Calu3 (cell line): ENCODE measurements around the gene BTN3A1. TPM values are rescaled to one million over a fixed set of nuclear protein-coding genes. Genes with fewer than 3 reads are reported as not detected.
"Not testable (repeated sequence)": the region's sequence is repeated elsewhere in the genome, so short reads cannot be mapped to it uniquely, and the experiment has no call there.

ENCODE experiments used
- BruUV-seq: library from RNA; stranded (reverse); fragments of 400-500 nt; replicated peaks from 2 replicates; lab custom pipeline; 2021; lab: Mats Ljungman, UMichigan
- CTCF ChIA-PET: fragments of 300-600 bp; sonication (Branson Sonifier 250); formaldehyde crosslinking; loops from one replicate; lab custom pipeline; 2022; ENCODE audit warnings: antibody characterized with exemption; lab: Charles Lee
- DNase-seq: peaks from one replicate; pipeline ENCODE4 v3.0.0; 2022
- H3K27ac Mint-ChIP-seq: one replicate; pipeline ENCODE4 v1.8.0; 2022; ENCODE audit warnings: mixed read lengths; ENCODE audit not compliant: unreplicated experiment
- H3K27me3 Mint-ChIP-seq: one replicate; pipeline ENCODE4 v1.8.0; 2022; ENCODE audit warnings: mixed read lengths; ENCODE audit not compliant: unreplicated experiment
- H3K36me3 Mint-ChIP-seq: one replicate; pipeline ENCODE4 v1.8.0; 2022; ENCODE audit warnings: mild to moderate bottlenecking, moderate library complexity, mixed read lengths; ENCODE audit not compliant: insufficient read depth, unreplicated experiment
- H3K4me1 Mint-ChIP-seq: one replicate; pipeline ENCODE4 v1.8.0; 2022; ENCODE audit warnings: mild to moderate bottlenecking, low read depth, mixed read lengths; ENCODE audit not compliant: unreplicated experiment
- H3K4me3 Mint-ChIP-seq: one replicate; pipeline ENCODE4 v1.8.0; 2022; ENCODE audit warnings: mild to moderate bottlenecking, low read depth, moderate library complexity, mixed read lengths; ENCODE audit not compliant: unreplicated experiment
- H3K9me3 Mint-ChIP-seq: one replicate; pipeline ENCODE4 v1.8.0; 2022; ENCODE audit warnings: low read depth, mixed read lengths; ENCODE audit not compliant: unreplicated experiment
- intact Hi-C: fragments of 100-400 bp; cut with micrococcal nuclease; formaldehyde crosslinking; loops from one replicate; pipeline ENCODE4 v1.10.0; 2022; ENCODE audit not compliant: unreplicated experiment
- total RNA-seq: library from RNA; stranded (reverse); gene quantifications from 2 replicates; pipeline ENCODE4 v1.2.3, GENCODE V29; 2022
- TF ChIP-seq, protein P1 (sequence below): fragments of 200-600 bp; IDR thresholded peaks from one replicate; pipeline ENCODE4 v1.8.0; 2022; ENCODE audit warnings: antibody characterized with exemption; ENCODE audit not compliant: unreplicated experiment

The BTN3A1 gene
- total RNA-seq, 1 experiment from 2014 or later: 29.0 TPM

DNA sequence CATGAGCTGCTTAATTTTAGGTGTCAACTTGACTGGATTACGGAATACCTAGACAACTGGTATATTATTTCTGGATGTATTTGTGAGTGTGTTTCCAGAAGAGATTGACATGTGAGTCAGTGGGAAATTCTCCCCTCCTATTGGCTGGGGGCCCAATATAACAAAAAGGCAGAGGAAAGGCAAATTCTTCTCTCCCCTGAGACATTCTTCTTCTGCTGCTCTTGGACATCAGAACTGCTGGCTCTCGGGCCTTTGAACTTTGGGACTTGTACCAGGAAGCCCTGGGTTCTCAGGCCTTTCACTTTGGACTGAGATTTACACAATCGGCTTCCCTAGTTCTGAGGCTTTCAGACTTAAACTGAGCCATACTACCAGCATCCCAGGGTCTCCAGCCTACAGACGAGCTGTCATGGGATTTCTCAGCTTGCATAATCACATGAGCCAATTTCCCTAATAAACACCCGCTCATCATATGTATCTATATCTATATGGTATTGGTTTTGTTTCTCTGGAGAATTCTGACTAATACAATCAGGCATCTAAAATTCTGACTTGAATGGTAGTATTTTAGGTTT lies 30.6 kb downstream of the BTN3A1 start:
- H3K27ac Mint-ChIP-seq: no peak overlapping the region
- intact Hi-C loops: no loop called here
- H3K27me3 Mint-ChIP-seq: no peaks in the 10 kb centered on the region
- no peaks in the 10 kb centered on the region for H3K4me1 Mint-ChIP-seq
- peaks cover 3% of the 10 kb centered on the region for H3K9me3 Mint-ChIP-seq
- TF ChIP-seq, protein P1, sequence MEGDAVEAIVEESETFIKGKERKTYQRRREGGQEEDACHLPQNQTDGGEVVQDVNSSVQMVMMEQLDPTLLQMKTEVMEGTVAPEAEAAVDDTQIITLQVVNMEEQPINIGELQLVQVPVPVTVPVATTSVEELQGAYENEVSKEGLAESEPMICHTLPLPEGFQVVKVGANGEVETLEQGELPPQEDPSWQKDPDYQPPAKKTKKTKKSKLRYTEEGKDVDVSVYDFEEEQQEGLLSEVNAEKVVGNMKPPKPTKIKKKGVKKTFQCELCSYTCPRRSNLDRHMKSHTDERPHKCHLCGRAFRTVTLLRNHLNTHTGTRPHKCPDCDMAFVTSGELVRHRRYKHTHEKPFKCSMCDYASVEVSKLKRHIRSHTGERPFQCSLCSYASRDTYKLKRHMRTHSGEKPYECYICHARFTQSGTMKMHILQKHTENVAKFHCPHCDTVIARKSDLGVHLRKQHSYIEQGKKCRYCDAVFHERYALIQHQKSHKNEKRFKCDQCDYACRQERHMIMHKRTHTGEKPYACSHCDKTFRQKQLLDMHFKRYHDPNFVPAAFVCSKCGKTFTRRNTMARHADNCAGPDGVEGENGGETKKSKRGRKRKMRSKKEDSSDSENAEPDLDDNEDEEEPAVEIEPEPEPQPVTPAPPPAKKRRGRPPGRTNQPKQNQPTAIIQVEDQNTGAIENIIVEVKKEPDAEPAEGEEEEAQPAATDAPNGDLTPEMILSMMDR: no peak
- BruUV-seq: no TSS peak
- H3K36me3 Mint-ChIP-seq: peaks cover 7% of the 10 kb centered on the region
- no peak overlapping the region for H3K4me3 Mint-ChIP-seq
- CTCF ChIA-PET: no interaction called here
- no peak for DNase-seq

DNA sequence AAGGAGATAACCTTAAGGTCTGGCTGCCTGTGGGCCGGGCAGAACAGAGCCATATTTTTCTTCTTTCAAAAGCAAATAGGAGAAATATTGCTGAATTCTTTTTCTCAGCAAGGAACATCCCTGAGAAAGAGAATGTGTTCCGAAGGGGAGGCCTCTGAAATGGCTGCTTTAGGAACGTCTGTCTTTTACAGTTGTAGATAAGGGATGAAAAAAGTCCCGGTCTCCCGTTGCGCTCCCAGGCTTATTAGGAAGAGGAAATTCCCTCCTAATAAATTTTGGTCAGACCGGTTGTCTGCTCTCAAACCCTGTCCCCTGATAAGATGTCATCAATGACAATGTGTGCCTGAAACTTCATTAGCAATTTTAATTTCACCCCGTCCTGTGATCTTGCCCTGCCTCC lies 31.6 kb downstream of the BTN3A1 start:
- DNase-seq, H3K36me3 Mint-ChIP-seq, H3K27me3 Mint-ChIP-seq, H3K9me3 Mint-ChIP-seq, intact Hi-C loops, H3K4me1 Mint-ChIP-seq, H3K4me3 Mint-ChIP-seq, BruUV-seq, CTCF ChIA-PET, H3K27ac Mint-ChIP-seq: not testable (repeated sequence)

DNA sequence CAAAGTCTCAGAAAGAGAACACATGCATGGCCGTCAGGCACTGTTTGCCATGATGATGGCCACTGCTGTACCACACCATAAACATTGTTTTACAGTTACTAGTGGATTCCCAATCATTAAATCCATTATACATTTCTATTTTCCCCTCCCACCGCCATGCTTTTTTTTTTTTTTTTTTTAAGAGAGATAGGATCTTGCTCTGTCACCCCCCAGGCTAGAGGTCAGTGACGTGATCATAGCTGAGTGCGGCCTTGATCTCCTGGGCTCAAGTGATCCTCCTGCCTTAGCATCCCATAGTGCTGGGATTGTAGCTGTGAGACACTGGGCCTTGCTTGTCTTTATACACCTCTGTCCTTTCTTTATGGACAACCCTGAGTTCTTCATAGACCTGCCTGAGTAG lies 33.9 kb downstream of the BTN3A1 start:
- no peaks in the 10 kb centered on the region for H3K27me3 Mint-ChIP-seq
- CTCF ChIA-PET: no interaction called here
- DNase-seq: no peak
- H3K36me3 Mint-ChIP-seq: peaks cover 13% of the 10 kb centered on the region
- intact Hi-C loops: no loop called here
- no peak overlapping the region for H3K4me3 Mint-ChIP-seq
- no peak overlapping the region for H3K27ac Mint-ChIP-seq
- H3K4me1 Mint-ChIP-seq: peaks cover 11% of the 10 kb centered on the region
- TF ChIP-seq, protein P1: no peak
- no TSS peak for BruUV-seq
- peaks cover 3% of the 10 kb centered on the region for H3K9me3 Mint-ChIP-seq

DNA sequence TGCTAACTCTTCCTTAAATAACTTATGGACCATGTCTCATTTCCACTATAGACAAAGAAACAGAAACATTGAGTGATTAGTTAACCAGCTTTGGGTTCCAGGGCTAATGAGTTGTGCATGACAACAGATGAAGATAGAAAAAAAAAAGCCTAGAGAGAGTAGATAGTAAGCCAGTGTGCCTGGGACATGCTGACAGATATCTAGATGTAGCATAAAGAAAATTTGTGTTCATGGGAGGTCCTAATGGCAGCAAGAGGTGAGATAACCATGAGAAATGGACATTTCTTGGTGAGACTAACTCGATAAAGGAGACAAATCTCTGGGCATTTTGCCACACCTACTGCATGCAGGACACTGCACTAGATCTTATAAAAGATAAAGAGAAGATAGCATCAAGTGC lies 35.5 kb downstream of the BTN3A1 start:
- DNase-seq: no peak
- CTCF ChIA-PET: no interaction called here
- H3K9me3 Mint-ChIP-seq: peaks cover 3% of the 10 kb centered on the region
- no peaks in the 10 kb centered on the region for H3K27me3 Mint-ChIP-seq
- TF ChIP-seq, protein P1: no peak
- no peak overlapping the region for H3K4me3 Mint-ChIP-seq
- H3K4me1 Mint-ChIP-seq: peaks cover 12% of the 10 kb centered on the region
- H3K36me3 Mint-ChIP-seq: peaks cover 6% of the 10 kb centered on the region
- H3K27ac Mint-ChIP-seq: no peak overlapping the region
- intact Hi-C loops: no loop called here
- BruUV-seq: no TSS peak

DNA sequence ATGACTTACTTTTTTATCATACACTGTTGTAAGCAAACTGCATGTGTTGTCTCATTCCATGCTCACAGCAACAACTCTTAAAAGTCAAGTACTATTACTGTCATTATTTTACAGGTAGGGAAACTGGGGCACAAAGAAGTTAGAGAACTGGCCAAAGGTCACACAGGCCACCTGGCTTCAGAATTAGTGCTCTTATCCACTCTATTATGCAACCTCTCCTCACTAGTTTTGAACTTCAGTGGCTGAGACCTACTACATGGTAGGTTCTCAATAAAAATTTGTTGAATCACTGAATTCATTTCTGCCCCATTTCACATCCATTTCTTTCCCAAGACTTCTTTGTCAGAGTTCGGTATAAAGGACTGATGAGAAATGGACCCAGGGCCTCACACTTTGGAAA lies 35.9 kb downstream of the BTN3A1 start:
- no peak overlapping the region for H3K4me3 Mint-ChIP-seq
- peaks cover 3% of the 10 kb centered on the region for H3K9me3 Mint-ChIP-seq
- H3K27ac Mint-ChIP-seq: no peak overlapping the region
- no peak for DNase-seq
- peaks cover 12% of the 10 kb centered on the region for H3K4me1 Mint-ChIP-seq
- no TSS peak for BruUV-seq
- H3K27me3 Mint-ChIP-seq: no peaks in the 10 kb centered on the region
- CTCF ChIA-PET: no interaction called here
- TF ChIP-seq, protein P1: no peak
- intact Hi-C loops: no loop called here
- H3K36me3 Mint-ChIP-seq: peaks cover 6% of the 10 kb centered on the region
